Stimulated activated CD8-positive, alpha-beta memory T cell treated with anti-CD3 and anti-CD28 coated beads, Interleukin-12 subunit alpha, Interleukin-12 subunit beta, amount 100 ng/mL, for 4 hours (primary cell): ENCODE data around the gene SLC34A2.
"Not testable (repeated sequence)": the region's sequence is repeated elsewhere in the genome, so short reads cannot be mapped to it uniquely, and the experiment has no call there.

Experiments used
- DNase-seq: peaks from one replicate; pipeline ENCODE4 v3.0.0-alpha.2; 2020; ENCODE audit warnings: low read depth

The SLC34A2 gene, protein sequence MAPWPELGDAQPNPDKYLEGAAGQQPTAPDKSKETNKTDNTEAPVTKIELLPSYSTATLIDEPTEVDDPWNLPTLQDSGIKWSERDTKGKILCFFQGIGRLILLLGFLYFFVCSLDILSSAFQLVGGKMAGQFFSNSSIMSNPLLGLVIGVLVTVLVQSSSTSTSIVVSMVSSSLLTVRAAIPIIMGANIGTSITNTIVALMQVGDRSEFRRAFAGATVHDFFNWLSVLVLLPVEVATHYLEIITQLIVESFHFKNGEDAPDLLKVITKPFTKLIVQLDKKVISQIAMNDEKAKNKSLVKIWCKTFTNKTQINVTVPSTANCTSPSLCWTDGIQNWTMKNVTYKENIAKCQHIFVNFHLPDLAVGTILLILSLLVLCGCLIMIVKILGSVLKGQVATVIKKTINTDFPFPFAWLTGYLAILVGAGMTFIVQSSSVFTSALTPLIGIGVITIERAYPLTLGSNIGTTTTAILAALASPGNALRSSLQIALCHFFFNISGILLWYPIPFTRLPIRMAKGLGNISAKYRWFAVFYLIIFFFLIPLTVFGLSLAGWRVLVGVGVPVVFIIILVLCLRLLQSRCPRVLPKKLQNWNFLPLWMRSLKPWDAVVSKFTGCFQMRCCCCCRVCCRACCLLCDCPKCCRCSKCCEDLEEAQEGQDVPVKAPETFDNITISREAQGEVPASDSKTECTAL

DNA sequence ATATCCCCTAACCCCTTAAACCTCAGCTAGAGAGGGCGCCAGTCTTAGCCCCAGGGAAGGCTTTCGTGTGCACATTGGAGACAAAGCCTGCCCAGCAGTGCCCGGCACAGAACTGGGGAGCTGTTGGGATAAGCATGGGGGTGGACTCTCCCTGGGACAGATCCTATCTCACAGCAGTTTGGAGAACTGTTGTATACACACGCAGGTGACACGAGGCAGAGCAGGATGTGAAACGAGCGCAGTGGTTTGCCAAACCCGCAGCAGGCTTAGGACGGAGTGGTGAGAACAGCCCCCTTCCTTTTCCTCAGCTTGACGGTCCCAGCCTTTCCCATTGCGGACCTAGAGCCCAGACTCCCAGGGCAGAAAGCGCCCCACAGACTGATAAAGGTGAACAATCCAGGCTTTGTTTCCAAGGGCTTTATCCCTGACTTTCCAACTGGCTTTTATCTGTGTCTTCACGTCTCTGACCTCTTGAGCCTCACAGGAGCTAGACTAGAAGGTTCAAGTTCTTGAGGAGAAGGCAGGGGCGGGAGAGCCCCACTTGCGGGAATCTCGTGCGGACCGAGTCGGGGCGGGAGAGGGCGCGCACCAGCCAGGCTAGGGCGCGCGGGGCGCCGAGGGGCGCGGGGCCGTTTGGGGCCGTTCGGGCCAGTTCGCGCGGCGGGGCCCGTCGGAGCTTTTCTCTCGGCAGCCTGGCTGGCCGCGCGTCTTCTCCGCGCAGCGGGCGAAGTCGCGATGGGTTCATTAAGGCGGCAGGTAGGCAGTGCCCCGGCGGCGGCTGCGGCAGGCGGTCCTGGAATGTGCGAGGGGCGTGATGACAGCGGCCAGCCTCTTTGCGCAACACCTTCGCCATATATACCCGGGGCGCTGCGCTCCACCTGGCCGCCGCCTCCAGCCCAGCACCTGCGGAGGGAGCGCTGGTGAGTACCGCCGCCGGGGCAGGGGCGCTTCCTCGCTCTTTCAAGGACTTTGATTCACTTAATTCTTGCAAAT is at the start of gene SLC34A2:
Gene SLC34A2 (plus strand): TSS at position 881 of the 993 bp plus-strand sequence. CDS start 6,650 bp downstream, outside the sequence.
- no peak for DNase-seq

DNA sequence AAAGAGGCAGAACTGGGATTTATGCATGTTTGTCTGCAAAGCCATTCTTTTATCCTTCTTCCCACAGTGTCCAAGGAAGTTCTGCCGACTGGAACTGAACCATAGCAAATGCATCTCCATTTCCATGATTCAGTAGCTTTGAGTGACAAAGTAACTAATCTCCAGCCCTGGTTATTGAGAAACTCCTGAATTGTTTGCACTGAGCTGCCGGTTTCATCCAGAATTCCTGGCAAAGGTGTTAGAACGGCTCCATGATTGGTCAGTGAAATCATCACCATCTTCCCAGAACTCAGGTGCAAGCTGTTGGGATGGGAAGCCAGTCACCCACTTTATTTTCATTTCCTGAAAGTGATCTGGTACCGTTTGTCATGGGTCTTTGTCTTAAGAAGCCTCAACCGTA is 47.0 kb upstream of the SLC34A2 start:
- DNase-seq: no peak

DNA sequence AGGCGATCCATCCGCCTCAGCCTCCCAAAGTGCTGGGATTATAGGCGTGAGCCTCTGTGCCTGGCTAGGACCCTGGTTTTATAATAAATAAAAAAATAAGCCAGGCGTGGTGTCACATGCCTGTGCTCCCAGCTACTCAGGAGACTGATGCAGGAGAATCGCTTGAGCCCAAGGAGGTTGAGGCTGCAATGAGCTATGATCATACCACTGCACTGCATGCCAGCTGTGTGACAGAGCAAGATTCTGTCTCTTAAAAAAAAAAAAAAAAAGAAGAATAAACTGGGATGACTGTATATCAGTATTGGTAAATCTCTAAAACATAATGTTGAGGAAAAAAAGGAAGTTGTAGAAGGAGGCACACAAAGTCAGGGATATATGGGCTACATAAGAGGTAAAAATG is 45.7 kb upstream of the SLC34A2 start:
- DNase-seq: no peak

DNA sequence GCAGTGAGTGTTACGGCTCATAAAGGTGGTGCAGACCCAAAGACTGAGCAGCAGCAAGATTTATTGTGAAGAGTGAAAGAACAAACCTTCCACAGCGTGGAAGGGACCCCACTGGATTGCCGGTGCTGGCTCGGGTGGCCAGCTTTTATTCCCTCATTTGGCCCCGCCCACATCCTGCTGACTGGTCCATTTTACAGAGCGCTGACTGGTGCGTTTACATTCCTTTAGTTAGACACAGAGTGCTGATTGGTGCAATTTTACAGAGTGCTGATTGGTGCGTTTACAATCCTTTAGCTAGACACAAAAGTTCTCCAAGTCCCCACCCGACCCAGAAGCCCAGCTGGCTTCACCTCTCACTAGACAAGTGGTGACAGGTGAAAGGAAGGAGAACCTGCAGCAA is 42.0 kb upstream of the SLC34A2 start:
- DNase-seq: not testable (repeated sequence)

DNA sequence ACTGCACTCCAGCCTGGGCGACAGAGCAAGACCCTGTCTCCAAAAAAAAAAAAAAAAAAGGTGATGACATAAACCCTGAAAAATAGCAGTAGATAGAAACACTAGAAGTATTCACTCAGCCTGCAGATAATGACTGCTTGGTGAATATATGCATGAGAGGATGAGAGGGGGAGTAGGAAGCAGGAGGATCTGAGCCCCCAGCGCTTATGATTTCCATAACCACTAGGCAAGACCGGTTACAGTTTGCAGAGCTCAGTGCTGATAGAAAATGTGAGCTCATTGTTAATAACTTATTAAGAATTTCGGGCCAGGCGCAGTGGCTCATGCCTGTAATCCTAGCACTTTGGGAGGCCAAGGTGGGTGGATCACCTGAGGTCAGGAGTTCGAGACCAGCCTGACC is 40.8 kb upstream of the SLC34A2 start:
- no peak for DNase-seq

DNA sequence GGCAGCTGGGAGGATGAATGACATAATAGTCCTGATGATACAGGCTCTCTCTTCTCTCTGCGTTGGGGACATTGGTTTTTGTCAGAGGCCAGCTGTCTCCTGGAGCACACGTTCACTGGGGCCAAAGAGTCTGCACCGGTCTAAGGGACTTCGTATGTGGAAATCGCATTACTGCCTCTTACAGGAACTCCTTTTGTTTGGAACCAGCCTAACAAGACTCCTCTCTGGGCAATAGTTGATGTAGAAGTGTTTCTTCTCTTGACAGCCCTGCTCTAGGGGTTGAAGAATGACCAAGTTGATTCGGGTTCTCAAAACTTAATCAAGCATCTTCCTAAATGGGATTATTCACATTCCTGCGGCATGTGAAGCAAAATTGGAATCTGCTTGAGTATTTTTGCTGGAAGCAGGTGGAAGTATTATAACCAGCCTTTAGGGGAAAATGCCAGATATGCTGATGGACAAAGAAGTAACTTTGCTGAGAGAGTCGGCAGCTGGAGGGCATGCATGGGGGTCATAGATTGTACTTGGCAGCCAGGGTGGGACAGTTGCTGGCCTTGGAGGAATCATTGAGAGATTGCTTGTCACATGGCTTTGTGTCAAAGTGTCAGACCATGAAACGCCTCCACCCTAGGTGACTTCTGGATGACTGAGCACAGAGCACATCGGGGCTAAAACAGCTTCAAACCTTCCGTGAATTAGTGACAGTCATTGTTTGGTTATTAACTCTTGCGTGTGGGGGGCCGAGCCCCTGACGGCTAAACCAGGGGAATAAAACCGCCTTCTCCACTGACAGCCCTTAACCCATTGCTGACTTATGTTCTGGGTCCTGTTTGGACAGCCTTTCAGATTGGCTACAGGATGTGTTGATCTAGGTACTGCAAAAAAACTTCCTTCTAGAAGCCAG is 34.4 kb upstream of the SLC34A2 start:
- DNase-seq: no peak

DNA sequence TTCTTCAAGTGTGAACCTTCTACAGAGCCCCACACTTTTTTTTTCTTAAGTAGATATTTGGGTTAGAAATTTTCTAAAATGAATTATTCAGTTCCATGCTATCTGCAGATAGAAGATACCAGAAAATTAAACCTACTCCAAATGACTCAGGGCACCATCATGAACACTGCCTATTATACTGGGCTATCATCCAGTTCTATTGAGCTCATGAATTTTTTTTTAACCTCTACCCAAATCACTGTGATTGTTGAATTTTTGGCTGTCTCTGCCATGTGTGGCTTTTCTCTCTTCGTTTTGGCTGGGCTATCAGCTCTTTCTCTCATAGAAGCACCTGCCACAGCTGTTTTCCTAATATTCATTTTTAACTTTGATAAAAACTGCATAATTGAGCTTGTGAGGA is 31.0 kb upstream of the SLC34A2 start:
- DNase-seq: no peak

DNA sequence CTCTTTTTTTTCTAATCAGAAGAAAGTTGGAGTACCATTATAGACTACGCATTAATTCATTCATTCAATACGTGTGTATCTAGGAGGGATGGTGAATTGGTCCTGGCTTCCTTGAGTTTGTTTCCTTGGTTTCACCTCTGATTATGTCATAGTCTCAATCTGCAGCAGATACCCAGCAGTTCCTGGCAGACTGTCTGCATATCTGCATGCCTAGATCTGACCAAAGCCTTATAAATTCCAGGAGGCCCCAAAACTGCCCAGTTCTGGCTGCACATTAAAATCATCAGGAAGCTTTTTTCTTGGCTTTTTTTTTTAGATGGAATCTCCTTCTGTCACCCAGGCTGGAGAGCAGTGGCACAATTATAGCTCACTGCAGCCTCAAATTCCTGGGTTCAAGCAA is 27.2 kb upstream of the SLC34A2 start:
- no peak for DNase-seq

DNA sequence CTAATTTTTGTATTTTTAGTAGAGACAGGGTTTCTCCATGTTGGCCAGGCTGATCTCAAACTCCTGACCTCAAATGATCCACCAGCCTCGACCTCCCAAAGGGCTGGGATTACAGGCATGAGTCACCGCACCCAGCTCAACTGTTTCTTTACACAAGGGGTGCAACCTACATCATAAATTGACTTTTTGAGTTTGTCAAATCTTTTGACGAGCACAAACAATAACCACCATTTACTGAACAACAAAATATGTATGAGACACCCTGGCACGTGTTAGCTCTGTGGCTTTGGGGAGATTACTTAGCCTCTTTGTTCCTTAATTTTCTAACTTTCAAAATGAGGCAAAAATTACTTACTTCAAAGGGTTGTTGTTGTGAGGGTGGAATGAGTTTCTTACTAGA is 23.5 kb upstream of the SLC34A2 start:
- DNase-seq: no peak

DNA sequence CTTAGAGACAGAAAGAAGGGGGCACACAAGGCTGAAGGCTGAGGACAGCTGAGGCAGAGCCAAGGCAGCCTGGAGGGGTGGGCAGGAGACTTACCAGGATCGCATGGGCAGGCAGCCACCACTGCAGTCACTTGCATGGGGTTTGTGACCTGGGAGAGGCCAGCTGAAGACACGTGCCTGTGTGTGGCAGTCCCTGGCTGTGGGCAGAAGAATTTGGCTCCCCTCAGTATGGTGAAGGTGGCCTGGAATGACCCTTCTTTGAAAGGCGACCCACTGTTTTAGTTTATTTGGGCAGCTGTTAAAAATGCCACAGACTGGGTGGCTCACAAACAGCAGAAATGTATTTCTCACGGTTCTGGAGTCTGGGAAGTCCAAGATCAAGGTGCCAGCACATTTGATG is 22.1 kb upstream of the SLC34A2 start:
- DNase-seq: no peak

DNA sequence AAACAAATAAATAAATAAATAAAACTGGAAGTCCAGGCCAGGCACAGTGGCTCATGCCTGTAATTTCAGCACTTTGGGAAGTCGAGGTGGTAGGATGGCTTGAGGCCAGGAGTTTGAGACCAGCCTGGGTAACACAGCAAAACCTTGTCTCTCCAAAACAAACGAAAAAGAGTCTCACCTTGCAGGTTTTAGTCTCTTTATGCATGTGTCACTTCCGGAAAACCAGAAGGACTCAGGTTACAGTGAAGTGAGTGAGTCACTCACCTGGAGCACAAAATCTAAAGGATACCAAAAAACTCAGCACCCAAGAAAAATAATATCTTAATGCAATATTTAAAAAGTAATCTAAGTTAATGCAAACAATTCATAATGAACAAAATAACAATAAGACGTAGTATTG is 20.1 kb upstream of the SLC34A2 start:
- no peak for DNase-seq

DNA sequence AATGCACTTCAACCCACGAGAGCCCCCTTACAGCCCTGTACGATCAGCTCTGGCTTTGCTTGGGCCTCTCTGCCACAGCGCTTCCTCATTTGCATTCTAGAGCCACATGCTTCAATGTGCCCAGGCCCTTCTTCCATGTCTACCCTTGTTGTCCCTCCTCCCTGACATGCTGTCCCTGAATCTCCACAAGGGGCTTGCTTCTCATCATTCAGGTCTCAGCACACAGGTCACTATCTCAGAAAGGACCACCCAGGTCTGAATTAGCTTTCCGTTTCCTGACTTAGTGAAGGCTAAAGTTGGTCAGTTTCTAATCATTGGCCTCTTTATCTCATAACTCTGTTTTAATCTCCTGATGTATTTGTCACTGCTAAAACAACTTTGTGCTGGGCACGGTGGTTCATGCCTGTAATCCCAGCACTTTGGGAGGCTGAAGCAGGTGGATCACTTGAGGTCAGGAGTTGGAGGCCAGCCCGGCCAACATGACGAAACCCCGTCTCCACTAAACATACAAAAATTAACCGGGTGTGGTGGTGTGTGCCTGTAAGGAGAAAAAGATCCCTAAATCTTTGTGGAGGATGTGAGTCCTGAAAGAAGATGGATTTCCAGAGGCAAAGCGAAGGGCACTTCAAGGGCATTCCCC is 17.9 kb upstream of the SLC34A2 start:
- DNase-seq: no peak

DNA sequence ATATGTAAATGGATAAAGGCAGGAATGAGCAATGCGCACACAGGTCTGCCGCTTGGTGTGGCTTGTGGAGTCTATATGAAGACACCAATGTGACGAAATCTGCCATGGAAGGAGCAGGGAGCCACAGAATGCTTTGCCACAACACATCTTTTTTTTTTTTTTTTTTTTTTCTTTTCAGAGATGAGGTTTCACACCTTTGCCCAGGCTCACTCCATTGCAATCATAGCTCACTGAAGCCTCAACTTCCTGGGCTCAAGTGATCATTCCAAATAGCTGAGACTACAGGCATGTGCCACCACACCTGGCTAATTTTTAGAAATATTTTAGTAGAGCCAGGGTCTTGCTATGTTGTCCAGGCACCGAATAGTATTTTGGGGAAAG is 17.4 kb upstream of the SLC34A2 start:
- DNase-seq: no peak

DNA sequence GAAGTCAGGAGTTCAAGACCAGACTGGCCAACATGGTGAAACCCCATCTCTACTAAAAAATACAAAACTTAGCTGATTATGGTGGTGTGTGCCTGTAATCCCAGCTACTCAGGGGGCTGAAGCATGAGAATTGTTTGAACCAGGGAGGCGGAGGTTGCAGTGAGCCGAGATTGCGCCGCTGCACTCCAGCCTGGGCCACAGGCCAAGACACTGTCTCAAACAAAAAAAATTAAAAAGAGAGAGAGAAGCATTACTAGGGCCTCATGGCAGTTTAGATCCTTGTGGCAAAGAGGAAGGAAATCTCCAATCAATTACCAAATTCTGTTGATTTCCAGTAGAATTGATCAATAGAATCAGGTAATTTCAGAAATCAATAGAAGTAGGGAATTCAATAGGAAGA is 16.8 kb upstream of the SLC34A2 start:
- DNase-seq: no peak

DNA sequence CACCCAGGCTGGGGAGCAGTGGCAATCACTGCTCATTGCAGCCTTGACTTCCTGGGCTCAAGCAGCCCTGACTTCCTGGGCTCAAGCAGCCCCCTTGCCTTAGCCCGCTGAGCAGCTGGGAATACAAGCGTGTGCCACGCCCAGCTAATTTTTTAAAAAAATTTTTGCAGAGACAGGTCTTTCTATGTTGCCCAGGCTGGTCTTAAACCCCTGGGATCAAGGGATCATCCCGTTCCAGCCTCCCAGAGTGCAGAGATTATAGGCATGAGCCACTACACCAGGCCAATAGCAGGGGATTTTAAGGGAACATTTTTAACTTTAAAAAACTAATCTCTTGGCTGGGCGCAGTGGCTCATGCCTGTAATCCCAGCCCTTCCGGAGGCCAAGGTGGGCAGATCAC is 5.3 kb upstream of the SLC34A2 start:
- no peak for DNase-seq

DNA sequence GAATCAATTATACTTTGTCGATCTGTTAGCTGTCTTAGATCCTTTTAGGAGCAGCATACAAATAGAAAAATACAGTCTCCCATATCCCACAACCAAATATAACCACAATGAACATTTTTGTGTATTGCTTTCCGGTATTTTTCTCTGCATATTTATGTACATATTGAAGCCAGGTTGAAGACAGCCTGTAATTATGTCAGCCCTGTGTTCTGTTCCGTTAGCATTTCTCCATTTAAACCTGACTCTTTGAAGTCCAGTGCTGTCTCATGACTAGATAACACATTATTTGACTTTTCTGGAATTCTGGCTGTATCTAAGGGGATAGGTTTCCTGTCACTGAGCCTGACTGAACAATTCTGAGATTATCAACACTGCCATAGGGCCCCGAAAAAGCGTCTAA is 4.0 kb upstream of the SLC34A2 start:
- no peak for DNase-seq

DNA sequence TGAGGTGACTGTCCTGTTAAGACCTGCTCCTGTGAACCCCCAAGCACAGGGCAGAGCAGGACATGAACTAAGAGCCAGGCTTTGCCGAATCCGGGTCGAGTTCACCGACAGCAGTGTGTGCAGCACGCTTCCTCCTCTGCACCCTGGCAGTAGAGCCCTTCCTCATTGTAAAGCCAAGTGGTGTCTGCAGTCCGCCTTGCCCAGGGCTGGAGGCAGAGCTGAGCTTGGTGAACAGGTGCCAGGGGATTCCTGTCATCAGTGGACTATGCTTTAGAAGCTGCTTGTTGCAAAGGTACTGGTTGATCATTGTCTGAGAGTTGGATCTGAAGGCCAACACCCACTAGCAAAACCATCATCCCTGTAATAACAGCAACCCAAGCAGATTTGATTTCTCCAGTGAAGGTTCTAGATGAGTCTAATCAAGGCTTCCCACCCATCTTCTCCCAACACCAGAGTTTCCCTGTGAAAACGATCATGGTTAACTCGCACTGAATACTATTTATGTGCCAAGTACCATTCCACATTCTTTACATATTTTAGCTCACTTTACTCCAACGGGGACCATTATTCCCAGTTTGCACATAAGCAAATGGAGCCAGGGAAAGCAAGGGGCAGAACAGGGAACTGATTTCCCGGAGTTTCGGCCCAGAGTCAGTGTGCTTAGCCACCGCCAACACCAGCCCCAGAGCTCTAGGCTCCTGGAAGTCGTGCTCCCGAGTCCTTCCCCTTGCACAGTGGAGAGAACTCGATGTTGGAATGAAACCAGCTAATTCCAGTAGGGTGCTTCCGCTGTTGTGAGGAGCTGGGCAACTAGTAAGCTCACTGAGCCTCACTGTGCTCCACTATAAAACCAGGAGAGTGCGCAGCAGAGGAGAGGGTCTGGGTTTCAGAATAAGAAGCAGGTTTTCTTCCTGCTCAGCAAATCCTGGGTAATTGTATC is 1.4 kb upstream of the SLC34A2 start:
- no peak for DNase-seq

DNA sequence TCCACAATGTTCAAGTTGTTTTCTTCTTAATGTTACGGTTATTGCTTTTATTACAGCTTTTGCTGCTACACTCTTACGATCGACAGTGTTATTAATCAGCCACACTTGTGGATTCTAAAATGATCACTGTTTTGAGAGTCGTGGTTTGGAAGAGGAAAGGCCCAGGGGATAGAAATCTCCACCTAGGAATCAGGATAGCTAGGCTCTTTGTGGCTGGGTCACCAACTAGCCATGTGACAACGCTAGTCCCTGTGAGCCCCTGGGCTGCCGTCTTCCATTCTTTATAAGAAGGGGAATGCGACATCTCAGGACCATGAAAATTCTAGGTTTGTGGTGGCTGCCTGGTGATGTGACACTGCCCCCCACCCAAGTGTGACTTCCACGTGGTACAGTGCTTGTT is 380 bp downstream of the SLC34A2 start:
- no peak for DNase-seq

DNA sequence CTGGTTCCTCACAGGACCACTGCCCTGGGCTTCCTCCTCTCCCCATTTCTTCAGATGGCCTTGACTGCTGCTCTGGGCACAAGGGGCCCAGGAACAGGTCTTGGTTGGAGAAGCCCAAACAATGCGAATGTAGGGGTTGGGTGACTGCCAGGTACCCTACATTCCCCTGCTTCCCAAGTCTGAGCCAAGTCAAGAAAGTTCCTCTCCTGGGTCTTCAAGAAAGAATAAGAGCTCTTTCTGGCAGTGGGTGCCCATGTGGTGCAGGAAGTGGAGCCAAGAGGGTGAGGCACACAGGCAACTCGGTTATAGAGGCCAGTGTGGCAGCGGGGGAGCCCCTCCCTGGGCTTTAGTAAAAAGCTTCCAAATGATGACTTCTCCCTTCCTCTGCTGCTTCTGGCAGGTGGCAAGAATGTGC is 2.7 kb downstream of the SLC34A2 start:
- no peak for DNase-seq

DNA sequence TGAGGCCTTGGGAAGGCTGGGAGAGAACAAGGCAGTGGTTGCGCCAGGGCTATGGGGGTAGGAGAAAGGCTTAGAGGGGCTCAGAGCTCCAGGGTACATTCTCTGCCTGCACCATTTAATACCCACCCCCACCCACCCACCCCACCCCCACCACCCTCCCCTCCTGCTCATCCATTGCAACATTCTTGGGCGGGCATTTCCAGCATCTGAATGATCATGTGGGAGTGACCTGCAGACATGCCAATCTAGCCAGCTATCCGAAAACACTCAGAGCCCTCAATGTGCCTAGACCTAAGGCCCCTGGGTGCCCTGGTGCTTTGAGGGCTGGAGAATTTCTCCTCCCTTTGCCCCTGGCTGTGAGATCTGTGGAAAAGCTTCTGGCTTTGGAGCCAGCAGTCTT is 3.1 kb downstream of the SLC34A2 start:
- no peak for DNase-seq
